ENCODE results near the gene INPP4B. TPM values are rescaled to one million over a fixed set of nuclear protein-coding genes. Genes with fewer than 3 reads are reported as not detected.

INPP4B gene
- total RNA-seq, 1 experiment from 2014 or later = 14.3 TPM

GRCh38 chr4:142845293-142846107, 601 bp downstream of the INPP4B start (continued):
- TF ChIP-seq, protein P1, sequence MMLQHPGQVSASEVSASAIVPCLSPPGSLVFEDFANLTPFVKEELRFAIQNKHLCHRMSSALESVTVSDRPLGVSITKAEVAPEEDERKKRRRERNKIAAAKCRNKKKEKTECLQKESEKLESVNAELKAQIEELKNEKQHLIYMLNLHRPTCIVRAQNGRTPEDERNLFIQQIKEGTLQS (IDR thresholded peaks at IDR 0.05) = no peak
- no peak for TF ChIP-seq REST (IDR thresholded peaks at IDR 0.05; ENCODE audit: low read depth)

DNA sequence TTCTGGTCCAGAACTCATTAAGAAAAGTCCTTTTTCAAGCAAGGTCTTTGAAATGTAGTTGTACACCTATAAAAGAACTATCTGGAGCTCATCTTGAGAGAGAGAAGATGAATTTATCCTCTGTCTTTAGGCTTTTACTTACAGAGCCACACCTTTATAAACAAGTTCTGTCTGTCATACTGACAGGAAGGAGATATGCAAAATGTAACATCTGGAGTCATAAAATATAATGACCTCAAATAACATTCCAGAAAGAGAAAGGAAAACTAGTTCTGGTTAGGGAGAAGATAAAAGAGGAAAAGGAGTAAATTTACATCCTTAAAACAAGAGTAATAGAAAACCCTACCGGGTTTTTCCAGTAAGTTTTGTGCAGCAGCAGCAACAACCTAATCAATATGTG, 1.3 kb downstream of the INPP4B start:
- peak overlapping the region; percentile 98 for H3K4me2 ChIP-seq (ENCODE audit: low read length)
- H3K4me1 ChIP-seq (ENCODE audit: control insufficient read depth in 1 of 2, insufficient read depth in 2 of 2, low read length in 2 of 2) = peaks cover 3 to 17% of the 10 kb centered on the region in 2 experiments; a peak in 3 of 4 replicates
- no peaks in the 10 kb centered on the region for H3K36me3 ChIP-seq (ENCODE audit: control insufficient read depth in 1 of 2, insufficient read depth in 2 of 2, low read length in 2 of 2)
- H3K9me2 ChIP-seq (ENCODE audit: insufficient read depth) = no peaks in the 10 kb centered on the region
- no peaks in the 10 kb centered on the region for H3K9me3 ChIP-seq (ENCODE audit: control insufficient read depth in 1 of 2, insufficient read depth in 1 of 2, low read depth in 1 of 2, low read length in 2 of 2)
- no peaks in the 10 kb centered on the region for H4K20me1 ChIP-seq (ENCODE audit: insufficient read depth)
- ChIA-PET RAD21 (ENCODE audit: low non-redundant PET in 1 of 2, low total read pairs in 2 of 2, uncharacterized antibody in 2 of 2, unreplicated experiment in 2 of 2) (no interaction called here), CTCF (no interaction called here), POLR2A (no interaction called here)
- TF ChIP-seq, protein P1 (IDR thresholded peaks at IDR 0.05) = no peak
- no peak for TF ChIP-seq CEBPB (IDR thresholded peaks at IDR 0.05; ENCODE audit: low read depth)
- TF ChIP-seq, protein P2, sequence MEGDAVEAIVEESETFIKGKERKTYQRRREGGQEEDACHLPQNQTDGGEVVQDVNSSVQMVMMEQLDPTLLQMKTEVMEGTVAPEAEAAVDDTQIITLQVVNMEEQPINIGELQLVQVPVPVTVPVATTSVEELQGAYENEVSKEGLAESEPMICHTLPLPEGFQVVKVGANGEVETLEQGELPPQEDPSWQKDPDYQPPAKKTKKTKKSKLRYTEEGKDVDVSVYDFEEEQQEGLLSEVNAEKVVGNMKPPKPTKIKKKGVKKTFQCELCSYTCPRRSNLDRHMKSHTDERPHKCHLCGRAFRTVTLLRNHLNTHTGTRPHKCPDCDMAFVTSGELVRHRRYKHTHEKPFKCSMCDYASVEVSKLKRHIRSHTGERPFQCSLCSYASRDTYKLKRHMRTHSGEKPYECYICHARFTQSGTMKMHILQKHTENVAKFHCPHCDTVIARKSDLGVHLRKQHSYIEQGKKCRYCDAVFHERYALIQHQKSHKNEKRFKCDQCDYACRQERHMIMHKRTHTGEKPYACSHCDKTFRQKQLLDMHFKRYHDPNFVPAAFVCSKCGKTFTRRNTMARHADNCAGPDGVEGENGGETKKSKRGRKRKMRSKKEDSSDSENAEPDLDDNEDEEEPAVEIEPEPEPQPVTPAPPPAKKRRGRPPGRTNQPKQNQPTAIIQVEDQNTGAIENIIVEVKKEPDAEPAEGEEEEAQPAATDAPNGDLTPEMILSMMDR (IDR thresholded peaks at IDR 0.05 in 2 of 3, conservative IDR thresholded peaks at IDR 0.05 in 1 of 3; ENCODE audit: borderline replicate concordance in 1 of 3, insufficient read depth in 1 of 3, low read depth in 2 of 3, low read length in 2 of 3) = no peak
- no peak for TF ChIP-seq SIN3A (IDR thresholded peaks at IDR 0.05; ENCODE audit: low read depth)
- TF ChIP-seq ZNF274 (IDR thresholded peaks at IDR 0.05; ENCODE audit: low read depth, low read length) = no peak
- no peak for TF ChIP-seq JUND (IDR thresholded peaks at IDR 0.05)
- ATAC-seq (no peak), DNase-seq (ENCODE audit: low read depth, low spot score) (no peak)
- no peaks in the 10 kb centered on the region for H3K27me3 ChIP-seq (ENCODE audit: insufficient read depth, low read length)
- peak overlapping the region; percentile 65 for H3K27ac ChIP-seq (ENCODE audit: low read depth, low read length)
- H2AFZ ChIP-seq (ENCODE audit: low read depth, low read length, poor library complexity, severe bottlenecking) = peak overlapping the region; percentile 68
- no peak overlapping the region for H3K9ac ChIP-seq (ENCODE audit: low read length)
- peak overlapping the region; percentile 63 to 69 for H3K4me3 ChIP-seq (replicated peaks in 1 of 2; ENCODE audit: low read depth in 1 of 2, low read length in 2 of 2)
- H3K79me2 ChIP-seq (ENCODE audit: insufficient read depth, low read length) = no peaks in the 10 kb centered on the region
- BruUV-seq (replicated peaks) = no TSS peak
- intact Hi-C loops (cut with micrococcal nuclease) = loop anchor here (5.0 to 10.0 kb wide), 3 partner anchors 1130 to 1980 kb away; no protein-coding TSS in a partner anchor
